Measurements from ENCODE around the gene TMC8. TPM values are rescaled to one million over a fixed set of nuclear protein-coding genes. Genes with fewer than 3 reads are reported as not detected.

TMC8 gene
- polyA plus RNA-seq, 2 of the 4 experiments (the other 2 are of a cell fraction), result 0.14 to 0.26 TPM

- TF ChIP-seq BCL3 (IDR thresholded peaks at IDR 0.05) (no peak), HEYL (CRISPR knock-in tag; IDR thresholded peaks at IDR 0.05) (no peak)
Observed at GRCh38 chr17:78101112-78101511, 29.5 kb upstream of the TMC8 start (continued).

GRCh38 chr17:78101542-78101941 lies 29.0 kb upstream of the TMC8 start:
- FAIRE-seq, result no peak
- no peak for DNase-seq (ENCODE audit: low read depth in 1 of 2, low spot score in 1 of 2)
- CTCF ChIA-PET, result interaction anchor here (11.4 to 12.3 kb wide), 2 partner anchors 9 to 18 kb away, joined by 83 to 99 read pairs; no protein-coding TSS in a partner anchor
- ATAC-seq, result no peak
- WGBS (ENCODE audit: missing lambda C conversion rate), result 87% methylated on average over 10 of the region's 10 CpGs
- Histone ChIP-seq H3K4me1 (no peaks in the 10 kb centered on the region), H3K4me3 (no peak overlapping the region), H3K9me3 (0 out of 3 replicates have a peak, but pooled peaks cover 3% of the 10 kb centered on the region), H3K27ac (no peak overlapping the region), H3K4me2 (no peak overlapping the region)
- POLR2A ChIA-PET, result no interaction called here
- no peak for TF ChIP-seq EHMT2 (IDR thresholded peaks at IDR 0.05; ENCODE audit: low read depth)
- TF ChIP-seq RAD21 (conservative IDR thresholded peaks at IDR 0.05 in 1 of 2, IDR thresholded peaks at IDR 0.05 in 1 of 2), result no peak
- no peak for TF ChIP-seq HOXB5 (CRISPR knock-in tag; IDR thresholded peaks at IDR 0.05)
- no peak for TF ChIP-seq BCL3 (IDR thresholded peaks at IDR 0.05)
- no peak for TF ChIP-seq MAZ (IDR thresholded peaks at IDR 0.05; ENCODE audit: borderline replicate concordance, low read depth, low read length)
- TF ChIP-seq POLR2A (IDR thresholded peaks at IDR 0.05; ENCODE audit: low read length), result no peak
- no peak for TF ChIP-seq GATA3 (IDR thresholded peaks at IDR 0.05; ENCODE audit: borderline replicate concordance)
- TF ChIP-seq HEYL (CRISPR knock-in tag; IDR thresholded peaks at IDR 0.05), result no peak
- TF ChIP-seq CEBPB (IDR thresholded peaks at IDR 0.05), result no peak
- no peak for TF ChIP-seq SMC3 (IDR thresholded peaks at IDR 0.05)
- no peak for TF ChIP-seq HES2 (IDR thresholded peaks at IDR 0.05)

GRCh38 chr17:78103311-78103710 lies 27.3 kb upstream of the TMC8 start:
- ChIA-PET POLR2A (interaction anchor here (0.6 kb wide), 1 partner anchor 524 kb away, joined by 4 read pairs; no protein-coding TSS in a partner anchor), CTCF (interaction anchor here (0.6 to 3.1 kb wide), 9 partner anchors 9 to 148 kb away, joined by 3 to 14 read pairs (median 3); partner anchors contain the start of gene AFMID)
- ATAC-seq (no peak), FAIRE-seq (no peak), DNase-seq (ENCODE audit: low read depth in 1 of 2, low spot score in 1 of 2) (no peak)
- no peaks in the 10 kb centered on the region for H3K4me1 ChIP-seq
- WGBS (ENCODE audit: missing lambda C conversion rate), result 77% methylated on average over 4 of the region's 4 CpGs
- no peak overlapping the region for H3K4me2 ChIP-seq
- TF ChIP-seq MYC (IDR thresholded peaks at IDR 0.05; ENCODE audit: borderline replicate concordance, low read length) (no peak), CEBPB (IDR thresholded peaks at IDR 0.05) (no peak), KDM1A (IDR thresholded peaks at IDR 0.05; ENCODE audit: low read depth) (no peak), POLR2A (IDR thresholded peaks at IDR 0.05; ENCODE audit: low read length) (no peak), ZC3H11A (IDR thresholded peaks at IDR 0.05) (no peak), RFX5 (IDR thresholded peaks at IDR 0.05) (no peak), NFE2L2 (conservative IDR thresholded peaks at IDR 0.05; ENCODE audit: low read length) (no peak), ZSCAN20 (CRISPR knock-in tag; IDR thresholded peaks at IDR 0.05) (no peak), PBX3 (IDR thresholded peaks at IDR 0.05) (no peak), EP300 (IDR thresholded peaks at IDR 0.05) (no peak)
- H3K4me3 ChIP-seq, result no peak overlapping the region
- H3K27ac ChIP-seq, result no peak overlapping the region
- H3K9me3 ChIP-seq, result 0 out of 3 replicates have a peak, but pooled peaks cover 3% of the 10 kb centered on the region
